Endodermal cell (in vitro differentiated cells): ENCODE data around the gene SNRNP70. TPM values are rescaled to one million over a fixed set of nuclear protein-coding genes. Genes with fewer than 3 reads are reported as not detected.
"Not testable (repeated sequence)": the region's sequence is repeated elsewhere in the genome, so short reads cannot be mapped to it uniquely, and the experiment has no call there.

Source experiments
- DNase-seq: peaks from one replicate; pipeline ENCODE4 v3.0.0-alpha.2; 2017
- H3K27ac ChIP-seq: 2 replicates; pipeline ENCODE4 v1.5.1; 2013; ENCODE audit warnings: mild to moderate bottlenecking, low read depth, low read length, moderate library complexity
- H3K27me3 ChIP-seq: 2 replicates; pipeline ENCODE4 v1.6.1; 2013; ENCODE audit warnings: mild to moderate bottlenecking, low read length, moderate library complexity; ENCODE audit not compliant: insufficient read depth, control insufficient read depth, poor library complexity, severe bottlenecking
- H3K36me3 ChIP-seq: 2 replicates; pipeline ENCODE4 v1.7.0; 2013; ENCODE audit warnings: mild to moderate bottlenecking, low read length, moderate library complexity; ENCODE audit not compliant: control insufficient read depth, insufficient read depth
- H3K4me1 ChIP-seq: one replicate; pipeline ENCODE4 v1.7.0; 2013; ENCODE audit warnings: low read length; ENCODE audit not compliant: control insufficient read depth, insufficient read depth
- H3K4me3 ChIP-seq: 2 replicates; pipeline ENCODE4 v1.5.1; 2013; ENCODE audit warnings: mild to moderate bottlenecking, low read length, moderate library complexity
- H3K9ac ChIP-seq: 2 replicates; pipeline ENCODE4 v1.6.1; 2013; ENCODE audit warnings: mild to moderate bottlenecking, low read length, moderate library complexity; ENCODE audit not compliant: poor library complexity, severe bottlenecking; ENCODE audit errors: extremely low read depth
- H3K9me3 ChIP-seq: 2 replicates; pipeline ENCODE4 v1.6.1; 2013; ENCODE audit warnings: mild to moderate bottlenecking, low read length, moderate library complexity; ENCODE audit not compliant: control insufficient read depth
- H3K27ac Mint-ChIP-seq: 2 replicates; pipeline ENCODE4 v1.8.0; 2020; ENCODE audit warnings: mixed read lengths
- H3K27me3 Mint-ChIP-seq: 2 replicates; pipeline ENCODE4 v1.8.0; 2021; ENCODE audit warnings: mild to moderate bottlenecking, mixed read lengths; ENCODE audit not compliant: insufficient read depth
- H3K36me3 Mint-ChIP-seq: 2 replicates; pipeline ENCODE4 v1.8.0; 2020; ENCODE audit warnings: low read depth, mixed read lengths
- H3K4me1 Mint-ChIP-seq: 2 replicates; pipeline ENCODE4 v1.8.0; 2020; ENCODE audit warnings: mixed read lengths
- H3K4me3 Mint-ChIP-seq: 2 replicates; pipeline ENCODE4 v1.8.0; 2020; ENCODE audit warnings: mild to moderate bottlenecking, moderate library complexity, mixed read lengths
- H3K9me3 Mint-ChIP-seq: 2 replicates; pipeline ENCODE4 v1.8.0; 2020; ENCODE audit warnings: mild to moderate bottlenecking, mixed read lengths
- WGBS, 2 experiments: methylation state at CpG; one replicate each; pipeline versions ENCODE4 v1.1.5 to v1.1.7; 2013; ENCODE audit warnings: missing lambda C conversion rate in 2 of 2, mixed read lengths in 1 of 2; ENCODE audit not compliant: insufficient coverage in 1 of 2, insufficient read length in 1 of 2; 5-methylcytosine and 5-hydroxymethylcytosine counted together
- total RNA-seq, 2 donors: library from RNA; stranded (reverse); fragmentation: NEBNext Ultra II Directional in 1 of 2; extraction: Animal tissue kit (Norgen Biotek cat#: 25700) in 1 of 2; gene quantifications; 2 replicates in 1 of 2; 3 replicates in 1 of 2; pipeline ENCODE4 v1.2.1, GENCODE V29; 2021
- TF ChIP-seq, protein P1 (sequence below): fragments of 200-600 bp; sonication (generic); conservative IDR thresholded peaks from 2 replicates; pipeline ENCODE4 v1.5.0; 2021; ENCODE audit warnings: antibody characterized with exemption, mild to moderate bottlenecking

Gene SNRNP70
- total RNA-seq, 2 donors from 2014 or later = 284 to 292 TPM

DNA sequence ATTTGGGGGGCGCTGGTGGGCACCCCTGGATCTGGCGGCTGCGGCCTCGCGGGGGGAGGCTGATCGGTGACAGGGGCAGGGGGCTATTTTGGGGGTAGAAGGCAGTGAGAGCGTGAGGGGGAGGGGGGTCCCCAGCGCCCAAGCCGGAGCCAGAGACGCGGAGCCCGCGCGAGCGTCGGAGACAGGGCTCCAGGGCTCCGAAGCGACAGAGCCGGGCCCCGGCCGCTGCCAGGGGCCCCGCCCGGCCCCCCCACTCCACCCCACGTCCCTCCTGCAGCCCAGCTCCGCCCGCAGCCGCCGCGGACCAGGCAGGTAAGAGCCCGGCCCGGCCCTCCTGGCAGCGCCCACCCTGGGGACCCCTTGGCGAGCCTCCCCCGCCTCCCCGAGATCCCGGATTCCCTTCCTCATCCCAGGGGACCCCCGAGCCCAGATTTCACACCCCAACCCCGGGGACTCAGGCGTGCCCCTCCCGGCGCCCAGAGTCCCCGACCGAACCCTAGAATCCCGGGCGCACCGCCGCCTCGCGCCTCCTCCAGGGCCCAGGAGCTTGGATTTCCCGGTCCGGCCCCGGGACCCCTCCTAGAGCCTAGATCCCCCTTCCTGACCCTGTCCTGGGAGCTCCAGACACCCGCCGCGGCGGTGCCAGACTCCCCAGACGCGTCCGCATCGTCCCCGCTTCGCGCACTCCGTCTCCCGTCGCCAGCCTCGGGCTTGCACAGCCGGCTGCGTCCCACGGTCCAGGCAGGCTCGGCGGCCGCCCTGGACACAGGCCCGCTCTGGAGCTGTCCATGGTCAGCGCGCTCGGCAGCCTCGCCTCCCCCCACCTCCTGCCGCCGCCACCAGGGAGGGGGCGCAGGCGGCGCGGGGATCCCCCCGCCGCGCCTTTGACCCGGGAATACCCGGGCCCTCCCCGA, 34.4 kb downstream of the SNRNP70 start, which contains the start of gene PPFIA3:
PPFIA3 (plus strand) TSS at position 134 of the 914 bp plus-strand sequence. CDS start 8,330 bp downstream, outside the sequence.
- TF ChIP-seq, protein P1, sequence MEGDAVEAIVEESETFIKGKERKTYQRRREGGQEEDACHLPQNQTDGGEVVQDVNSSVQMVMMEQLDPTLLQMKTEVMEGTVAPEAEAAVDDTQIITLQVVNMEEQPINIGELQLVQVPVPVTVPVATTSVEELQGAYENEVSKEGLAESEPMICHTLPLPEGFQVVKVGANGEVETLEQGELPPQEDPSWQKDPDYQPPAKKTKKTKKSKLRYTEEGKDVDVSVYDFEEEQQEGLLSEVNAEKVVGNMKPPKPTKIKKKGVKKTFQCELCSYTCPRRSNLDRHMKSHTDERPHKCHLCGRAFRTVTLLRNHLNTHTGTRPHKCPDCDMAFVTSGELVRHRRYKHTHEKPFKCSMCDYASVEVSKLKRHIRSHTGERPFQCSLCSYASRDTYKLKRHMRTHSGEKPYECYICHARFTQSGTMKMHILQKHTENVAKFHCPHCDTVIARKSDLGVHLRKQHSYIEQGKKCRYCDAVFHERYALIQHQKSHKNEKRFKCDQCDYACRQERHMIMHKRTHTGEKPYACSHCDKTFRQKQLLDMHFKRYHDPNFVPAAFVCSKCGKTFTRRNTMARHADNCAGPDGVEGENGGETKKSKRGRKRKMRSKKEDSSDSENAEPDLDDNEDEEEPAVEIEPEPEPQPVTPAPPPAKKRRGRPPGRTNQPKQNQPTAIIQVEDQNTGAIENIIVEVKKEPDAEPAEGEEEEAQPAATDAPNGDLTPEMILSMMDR = no peak
- DNase-seq = peak; percentile 87
- Mint-ChIP-seq H3K4me1 (peaks cover 8% of the 10 kb centered on the region), H3K4me3 (peak within 1 kb of the TSS; percentile 69), H3K27ac (peak within 1 kb of the TSS; percentile 72), H3K36me3 (peaks cover 4% of the 10 kb centered on the region), H3K9me3 (no peaks in the 10 kb centered on the region), H3K27me3 (peaks cover 60% of the 10 kb centered on the region)
- 0 to 1% methylated on average over 26 to 89 of the region's 90 CpGs for WGBS, 2 experiments
- no peaks in the 10 kb centered on the region for H3K36me3 ChIP-seq
- no peaks in the 10 kb centered on the region for H3K9me3 ChIP-seq
- peak within 1 kb of the TSS; percentile 81 for H3K4me3 ChIP-seq
- peak within 1 kb of the TSS; percentile 95 for H3K27ac ChIP-seq
- peak within 1 kb of the TSS; percentile 85 for H3K9ac ChIP-seq
- H3K27me3 ChIP-seq = peaks cover 29% of the 10 kb centered on the region
- H3K4me1 ChIP-seq = no peaks in the 10 kb centered on the region

DNA sequence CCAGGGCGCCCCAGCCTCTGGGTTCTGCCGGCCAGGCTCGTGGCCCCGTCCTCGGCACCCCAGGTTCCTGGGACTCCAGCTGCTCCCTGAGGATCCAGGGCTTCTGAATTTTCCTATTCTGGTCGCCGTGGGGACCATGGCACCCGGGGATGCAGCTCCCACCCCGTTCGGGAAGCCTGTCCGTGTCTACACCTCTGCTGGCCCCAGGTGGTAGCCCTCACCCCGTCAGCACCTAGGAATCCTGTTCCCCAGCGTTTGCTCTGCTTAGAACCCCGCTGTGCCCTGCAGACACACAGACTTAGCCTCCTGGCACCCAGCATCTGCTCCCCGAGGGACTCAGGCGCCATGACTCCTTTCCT, 35.1 kb downstream of the SNRNP70 start:
- peaks cover 63% of the 10 kb centered on the region for H3K27me3 Mint-ChIP-seq
- WGBS, 2 experiments = 28% methylated on average over 8 to 16 of the region's 16 CpGs
- H3K9ac ChIP-seq = no peak overlapping the region

DNA sequence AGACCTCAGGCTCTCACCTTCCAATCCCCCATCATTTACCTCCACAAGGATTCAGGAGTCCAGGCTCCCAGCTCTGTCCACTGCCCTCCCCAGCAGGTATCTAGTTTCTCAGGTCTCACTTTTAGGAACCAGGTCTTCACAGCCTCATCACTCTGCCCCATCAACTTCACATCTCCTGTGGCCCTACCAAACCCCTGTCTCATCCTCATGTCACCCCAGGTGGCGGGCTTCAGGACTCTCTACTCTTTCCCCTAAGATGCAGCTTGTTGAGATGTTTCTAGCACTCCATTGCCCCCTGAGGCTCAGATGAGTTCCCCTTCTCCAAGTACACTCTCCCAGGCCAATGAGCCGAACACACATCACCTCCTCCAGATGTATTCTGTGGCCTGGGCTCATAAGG, 35.6 kb downstream of the SNRNP70 start:
- H3K4me3 ChIP-seq = no peak overlapping the region
- 85 to 94% methylated on average over 2 of the region's 2 CpGs for WGBS, 2 experiments
- peaks cover 66% of the 10 kb centered on the region for H3K27me3 Mint-ChIP-seq

More for the DNA sequence above, 35.1 kb downstream of the SNRNP70 start:
- Histone ChIP-seq H3K27ac (no peak overlapping the region), H3K27me3 (peaks cover 29% of the 10 kb centered on the region), H3K36me3 (no peaks in the 10 kb centered on the region), H3K4me3 (no peak overlapping the region), H3K4me1 (no peaks in the 10 kb centered on the region), H3K9me3 (no peaks in the 10 kb centered on the region)
- Mint-ChIP-seq H3K27ac (no peak overlapping the region), H3K4me1 (peaks cover 7% of the 10 kb centered on the region), H3K4me3 (peak overlapping the region; percentile 69), H3K9me3 (no peaks in the 10 kb centered on the region), H3K36me3 (peaks cover 4% of the 10 kb centered on the region)
- no peak for DNase-seq
- TF ChIP-seq, protein P1 = no peak

DNA sequence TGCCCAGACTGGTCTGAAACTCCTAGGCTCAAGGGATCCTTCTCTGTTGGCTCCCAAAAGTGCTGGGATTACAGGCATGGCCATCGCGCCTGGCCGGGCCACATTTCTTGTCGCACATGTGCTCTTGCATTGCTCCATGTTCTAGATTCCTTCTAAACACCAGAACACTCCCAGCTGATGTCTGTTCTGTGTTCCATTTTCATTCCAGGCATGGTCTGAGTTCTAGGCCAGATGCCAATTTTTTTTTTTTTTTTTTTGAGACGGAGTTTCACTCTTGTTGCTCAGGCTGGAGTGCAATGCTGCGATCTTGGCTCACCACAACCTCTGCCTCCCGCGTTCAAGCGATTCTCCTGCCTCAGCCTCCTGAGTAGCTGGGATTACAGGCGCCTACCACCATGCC, 36.6 kb downstream of the SNRNP70 start:
- H3K4me1 Mint-ChIP-seq = not testable (repeated sequence)

More for the DNA sequence above, 35.6 kb downstream of the SNRNP70 start:
- H3K27me3 ChIP-seq = peaks cover 29% of the 10 kb centered on the region
- peaks cover 7% of the 10 kb centered on the region for H3K4me1 Mint-ChIP-seq
- H3K36me3 Mint-ChIP-seq = peaks cover 4% of the 10 kb centered on the region
- TF ChIP-seq, protein P1 = no peak
- no peak overlapping the region for H3K27ac Mint-ChIP-seq
- peak overlapping the region; percentile 69 for H3K4me3 Mint-ChIP-seq
- no peaks in the 10 kb centered on the region for H3K9me3 ChIP-seq
- DNase-seq = no peak
- no peaks in the 10 kb centered on the region for H3K36me3 ChIP-seq
- no peaks in the 10 kb centered on the region for H3K4me1 ChIP-seq
- no peak overlapping the region for H3K27ac ChIP-seq
- H3K9ac ChIP-seq = no peak overlapping the region
- H3K9me3 Mint-ChIP-seq = no peaks in the 10 kb centered on the region

DNA sequence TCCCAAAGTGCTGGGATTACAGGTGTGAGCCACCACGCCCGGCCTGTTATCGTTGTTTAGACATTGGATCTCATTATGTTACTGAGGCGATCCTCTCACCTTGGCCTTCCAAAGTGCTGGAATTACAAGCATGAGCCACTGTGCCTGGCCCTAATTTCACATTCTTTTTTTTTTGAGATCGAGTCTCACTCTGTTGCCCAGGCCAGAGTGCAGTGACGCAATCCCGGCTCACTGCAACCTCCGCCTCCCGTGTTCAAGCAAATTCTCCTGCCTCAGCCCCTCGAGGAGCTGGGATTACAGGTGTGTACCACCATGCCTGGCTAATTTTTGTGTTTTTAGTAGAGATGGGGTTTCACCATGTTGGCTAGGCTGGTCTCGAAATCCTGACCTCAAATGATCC, 38.0 kb downstream of the SNRNP70 start:
- peaks cover 65% of the 10 kb centered on the region for H3K27me3 Mint-ChIP-seq
- H3K4me1 Mint-ChIP-seq, H3K36me3 Mint-ChIP-seq, H3K9me3 ChIP-seq, H3K9me3 Mint-ChIP-seq, H3K4me1 ChIP-seq, H3K9ac ChIP-seq, H3K27ac ChIP-seq, H3K4me3 Mint-ChIP-seq, H3K4me3 ChIP-seq, H3K27ac Mint-ChIP-seq, H3K36me3 ChIP-seq, DNase-seq: not testable (repeated sequence)
- WGBS, 2 experiments = 88 to 95% methylated on average over 9 to 11 of the region's 11 CpGs
- peaks cover 29% of the 10 kb centered on the region for H3K27me3 ChIP-seq

More for the DNA sequence above, 36.6 kb downstream of the SNRNP70 start:
- H3K9ac ChIP-seq, DNase-seq, H3K36me3 Mint-ChIP-seq, H3K36me3 ChIP-seq, H3K4me1 ChIP-seq, H3K4me3 Mint-ChIP-seq, H3K4me3 ChIP-seq, H3K27ac ChIP-seq, H3K9me3 ChIP-seq, H3K9me3 Mint-ChIP-seq, H3K27ac Mint-ChIP-seq: not testable (repeated sequence)
- H3K27me3 Mint-ChIP-seq = peaks cover 62% of the 10 kb centered on the region
- WGBS, 2 experiments = 77 to 91% methylated on average over 9 to 10 of the region's 10 CpGs
- peaks cover 29% of the 10 kb centered on the region for H3K27me3 ChIP-seq
